ELR (cell line): Measurements from ENCODE around the gene RPL10.

Experiments used
- DNase-seq: peaks from one replicate; pipeline ENCODE4 v3.0.0-alpha.2; 2015; ENCODE audit warnings: low read depth

The RPL10 gene

GRCh38 chrX:154449618-154450017 lies 51.4 kb downstream of the RPL10 start:
- DNase-seq: no peak

DNA sequence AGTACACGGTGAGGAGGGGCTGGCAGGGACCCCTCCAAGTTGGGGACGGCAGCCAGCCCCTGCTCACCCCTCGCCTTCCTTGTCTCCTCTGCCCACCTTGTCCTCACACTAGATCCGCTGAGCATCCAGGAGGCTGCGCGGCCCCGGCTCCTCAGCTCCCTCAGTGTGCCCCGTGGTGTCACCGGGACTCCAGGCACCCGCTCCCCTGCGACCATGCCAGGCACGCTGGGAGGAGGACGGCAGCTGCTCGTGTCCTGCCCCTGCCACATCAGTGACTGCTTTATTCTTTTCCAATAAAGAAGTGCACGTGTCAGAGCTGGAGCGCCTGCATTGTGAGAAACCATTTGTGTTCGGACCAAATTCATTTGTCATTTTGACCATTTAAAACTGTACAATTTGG lies 52.1 kb downstream of the RPL10 start:
- DNase-seq: no peak
